Measurements from ENCODE around the gene SBF1.
"Not testable (repeated sequence)": the region's sequence is repeated elsewhere in the genome, so short reads cannot be mapped to it uniquely, and the experiment has no call there.

SBF1 gene

GRCh38 chr22:50425179-50425916, 49.5 kb downstream of the SBF1 start:
- DNase-seq (ENCODE audit: low spot score): no peak

- DNase-seq (ENCODE audit: low spot score): no peak
These were observed 50.9 kb downstream of the SBF1 start for GRCh38 chr22:50423956-50424355.

- no peak for DNase-seq (ENCODE audit: low spot score)
These were observed 51.6 kb downstream of the SBF1 start for GRCh38 chr22:50422961-50423815.

- DNase-seq (ENCODE audit: low spot score): no peak
These were observed 52.8 kb downstream of the SBF1 start for GRCh38 chr22:50422046-50422445.

- DNase-seq (ENCODE audit: low spot score): no peak
These were observed 54.3 kb downstream of the SBF1 start for GRCh38 chr22:50420581-50420980.

GRCh38 chr22:50420015-50420414, 54.8 kb downstream of the SBF1 start:
- no peak for DNase-seq (ENCODE audit: low spot score)

- DNase-seq (ENCODE audit: low spot score): no peak
These were observed 55.7 kb downstream of the SBF1 start for GRCh38 chr22:50419116-50419515.

GRCh38 chr22:50418624-50419023, 56.2 kb downstream of the SBF1 start:
- DNase-seq (ENCODE audit: low spot score): no peak

GRCh38 chr22:50417411-50418210, 57.2 kb downstream of the SBF1 start:
- no peak for DNase-seq (ENCODE audit: low spot score)

GRCh38 chr22:50416996-50417395, 57.8 kb downstream of the SBF1 start:
- DNase-seq (ENCODE audit: low spot score): no peak

- DNase-seq (ENCODE audit: low spot score): no peak
These were observed 59.4 kb downstream of the SBF1 start for GRCh38 chr22:50415426-50415825.

GRCh38 chr22:50414476-50415248, 60.2 kb downstream of the SBF1 start:
- DNase-seq (ENCODE audit: low spot score): no peak

GRCh38 chr22:50408954-50409353, 65.9 kb downstream of the SBF1 start:
- DNase-seq (ENCODE audit: low spot score): not testable (repeated sequence)

- DNase-seq (ENCODE audit: low spot score): no peak
These were observed 66.5 kb downstream of the SBF1 start for GRCh38 chr22:50408311-50408710.

- DNase-seq (ENCODE audit: low spot score): no peak
These were observed 68.2 kb downstream of the SBF1 start for GRCh38 chr22:50406416-50407170.

- DNase-seq (ENCODE audit: low spot score): peak; percentile 37
These were observed 71.1 kb downstream of the SBF1 start for GRCh38 chr22:50403701-50404101.

GRCh38 chr22:50401907-50402306, 72.9 kb downstream of the SBF1 start:
- no peak for DNase-seq (ENCODE audit: low spot score)

- no peak for DNase-seq (ENCODE audit: low spot score)
These were observed 73.9 kb downstream of the SBF1 start for GRCh38 chr22:50400931-50401330.

- DNase-seq (ENCODE audit: low spot score): no peak
These were observed 74.4 kb downstream of the SBF1 start for GRCh38 chr22:50400406-50400805.

GRCh38 chr22:50399751-50400331, 75.0 kb downstream of the SBF1 start:
- DNase-seq (ENCODE audit: low spot score): peak; percentile 43

Measured in kidney capillary endothelial cell (primary cell).